Ovary (tissue), 3 donors: ENCODE data around the gene MITF.

Source experiments
- POLR2A ChIP-seq: fragments of 450-650 bp; IDR thresholded peaks from one replicate; pipeline ENCODE4 v1.6.1; 2017; ENCODE audit warnings: antibody characterized with exemption, mild to moderate bottlenecking, moderate library complexity
- TF ChIP-seq, protein P1 (sequence below), 3 donors: fragments of 450-650 bp in 2 of 3; fragments of 200-600 bp in 1 of 3; IDR thresholded peaks; one replicate each; pipeline versions ENCODE4 v1.5.1 to v1.8.0; 2016 to 2022; ENCODE audit warnings: antibody characterized with exemption in 3 of 3, mild to moderate bottlenecking in 1 of 3
- donor health status: DM: no; HTN: no; CAD: no.

DNA sequence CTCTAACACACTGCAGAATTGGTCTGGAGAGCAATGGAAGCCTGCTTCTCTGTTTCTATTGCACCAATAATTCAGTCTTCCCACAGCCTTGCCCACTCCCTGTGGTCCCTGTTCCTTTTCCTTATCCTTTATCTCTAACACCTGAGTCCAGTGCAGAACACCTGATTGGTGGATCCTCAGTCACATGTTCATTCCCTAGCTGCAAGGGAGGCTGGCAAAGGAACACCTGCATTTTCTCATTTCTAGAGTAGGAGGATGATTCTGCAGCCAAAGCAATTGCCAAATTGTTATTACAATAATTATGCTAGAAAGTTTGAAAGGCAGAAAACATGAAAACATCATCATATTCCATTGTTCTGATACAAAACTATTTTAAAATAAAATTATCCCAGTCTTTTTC, 176.5 kb downstream of the MITF start:
- TF ChIP-seq, protein P1, sequence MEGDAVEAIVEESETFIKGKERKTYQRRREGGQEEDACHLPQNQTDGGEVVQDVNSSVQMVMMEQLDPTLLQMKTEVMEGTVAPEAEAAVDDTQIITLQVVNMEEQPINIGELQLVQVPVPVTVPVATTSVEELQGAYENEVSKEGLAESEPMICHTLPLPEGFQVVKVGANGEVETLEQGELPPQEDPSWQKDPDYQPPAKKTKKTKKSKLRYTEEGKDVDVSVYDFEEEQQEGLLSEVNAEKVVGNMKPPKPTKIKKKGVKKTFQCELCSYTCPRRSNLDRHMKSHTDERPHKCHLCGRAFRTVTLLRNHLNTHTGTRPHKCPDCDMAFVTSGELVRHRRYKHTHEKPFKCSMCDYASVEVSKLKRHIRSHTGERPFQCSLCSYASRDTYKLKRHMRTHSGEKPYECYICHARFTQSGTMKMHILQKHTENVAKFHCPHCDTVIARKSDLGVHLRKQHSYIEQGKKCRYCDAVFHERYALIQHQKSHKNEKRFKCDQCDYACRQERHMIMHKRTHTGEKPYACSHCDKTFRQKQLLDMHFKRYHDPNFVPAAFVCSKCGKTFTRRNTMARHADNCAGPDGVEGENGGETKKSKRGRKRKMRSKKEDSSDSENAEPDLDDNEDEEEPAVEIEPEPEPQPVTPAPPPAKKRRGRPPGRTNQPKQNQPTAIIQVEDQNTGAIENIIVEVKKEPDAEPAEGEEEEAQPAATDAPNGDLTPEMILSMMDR (IDR thresholded peaks at IDR 0.05), result no peak
- no peak for TF ChIP-seq POLR2A
